GM12878 (cell line): ENCODE data around the gene TMC8. TPM values are rescaled to one million over a fixed set of nuclear protein-coding genes. Genes with fewer than 3 reads are reported as not detected.
A peak's percentile ranks its signal among the peaks of the same experiment; 100 is the strongest.
"Not testable (repeated sequence)": the region's sequence is repeated elsewhere in the genome, so short reads cannot be mapped to it uniquely, and the experiment has no call there.

Experiments
- ATAC-seq: fragments of 200-7000 bp; cut with Tn5 transposase; 3 replicates; pipeline ENCODE4 v1.9.1; 2020; ENCODE audit warnings: mild to moderate bottlenecking, moderate library complexity
- BruUV-seq: library from RNA; stranded (reverse); fragments of 400-500 nt; replicated peaks from 2 replicates; lab custom pipeline; 2021; lab: Mats Ljungman, UMichigan
- CTCF ChIA-PET: fragments of 300-600 bp; sonication (Branson Sonifier 250); formaldehyde crosslinking; extraction: SDS; loops from one replicate; lab custom pipeline; 2021; ENCODE audit warnings: inconsistent platforms; lab: Yijun Ruan, JAX
- POLR2A ChIA-PET: fragments of 350-600 bp; formaldehyde crosslinking; extraction: SDS; loops from one replicate; lab custom pipeline; 2021; ENCODE audit warnings: inconsistent platforms; lab: Charles Lee
- RAD21 ChIA-PET: fragments of 300-600 bp; sonication (Branson Sonifier 250); formaldehyde crosslinking; loops from one replicate; lab custom pipeline; 2023; ENCODE audit warnings: antibody characterized with exemption; ENCODE audit not compliant: unreplicated experiment; lab: Charles Lee
- SMC1A ChIA-PET: fragments of 300-600 bp; sonication (Branson Sonifier 250); formaldehyde crosslinking; loops from one replicate; lab custom pipeline; 2023; ENCODE audit not compliant: unreplicated experiment, uncharacterized antibody; lab: Charles Lee
- DNase-seq: peaks from one replicate; pipeline ENCODE4 v3.0.0-alpha.2; 2011; ENCODE audit warnings: low read depth, low spot score
- FAIRE-seq: peaks from 3 replicates; lab custom pipeline; 2011; peaks lifted over from hg19 to GRCh38; lab: Jason Lieb, UNC
- H2AFZ ChIP-seq: 2 replicates; pipeline ENCODE4 v1.6.0; 2011; ENCODE audit warnings: low read depth, low read length, control low read depth; ENCODE audit not compliant: control insufficient read depth
- H3K27ac ChIP-seq: 2 replicates; pipeline ENCODE4 v1.5.1; 2011; ENCODE audit warnings: control low read depth; ENCODE audit not compliant: control insufficient read depth, insufficient read depth
- H3K27me3 ChIP-seq, 2 experiments: replicated peaks in 1 of 2; 2 replicates each; pipeline versions ENCODE4 v1.6.0 to v1.6.1; 2011; ENCODE audit warnings: low read length in 1 of 2; ENCODE audit not compliant: control insufficient read depth in 2 of 2, insufficient read depth in 2 of 2
- H3K36me3 ChIP-seq, 2 experiments: 2 replicates each; pipeline ENCODE4 v1.5.1; 2011; ENCODE audit warnings: low read length in 1 of 2; ENCODE audit not compliant: control insufficient read depth in 2 of 2, insufficient read depth in 2 of 2
- H3K4me1 ChIP-seq: 2 replicates; pipeline ENCODE4 v1.6.1; 2011; ENCODE audit warnings: mild to moderate bottlenecking, low read length, moderate library complexity, mixed read lengths; ENCODE audit not compliant: control insufficient read depth, insufficient read depth
- H3K4me2 ChIP-seq: 2 replicates; pipeline ENCODE4 v1.6.0; 2011; ENCODE audit warnings: control low read depth; ENCODE audit not compliant: control insufficient read depth, insufficient read depth
- H3K4me3 ChIP-seq: fragments of 200-600 bp; sonication (generic); 2 replicates; pipeline ENCODE4 v1.5.1; 2016
- H3K79me2 ChIP-seq: 2 replicates; pipeline ENCODE4 v1.6.0; 2011; ENCODE audit warnings: low read length; ENCODE audit not compliant: control insufficient read depth, insufficient read depth
- H3K9ac ChIP-seq: 2 replicates; pipeline ENCODE4 v1.8.0; 2011; ENCODE audit warnings: low read length, control low read depth, mixed read lengths; ENCODE audit not compliant: control insufficient read depth, insufficient read depth
- H3K9me3 ChIP-seq: replicated peaks from 3 replicates; pipeline ENCODE4 v1.5.1; 2011; ENCODE audit warnings: mild to moderate bottlenecking, low read length; ENCODE audit not compliant: control insufficient read depth, insufficient read depth
- H4K20me1 ChIP-seq: 2 replicates; pipeline ENCODE4 v1.6.0; 2011; ENCODE audit not compliant: control insufficient read depth, insufficient read depth
- EGR1 ChIP-seq, 2 experiments: IDR thresholded peaks; 1 replicate in 1 of 2; 2 replicates in 1 of 2; pipeline ENCODE4 v1.6.1; 2011 to 2012; ENCODE audit warnings: low read depth in 2 of 2, low read length in 2 of 2, borderline replicate concordance in 1 of 2, mild to moderate bottlenecking in 1 of 2, moderate library complexity in 1 of 2
- FOS ChIP-seq: IDR thresholded peaks from 3 replicates; pipeline ENCODE4 v1.6.1; 2011; ENCODE audit warnings: borderline replicate concordance; ENCODE audit not compliant: insufficient read length; ENCODE audit errors: extremely low read depth
- KDM1A ChIP-seq: fragments of 200-600 bp; sonication (generic); IDR thresholded peaks from 2 replicates; pipeline ENCODE4 v1.6.1; 2016; ENCODE audit warnings: borderline replicate concordance
- WGBS: methylation state at CpG from one replicate; pipeline ENCODE4 v1.1.6; 2016; ENCODE audit warnings: low lambda C conversion rate; ENCODE audit not compliant: insufficient replicate concordance, insufficient coverage; ENCODE audit errors: missing lambda C conversion rate; 5-methylcytosine and 5-hydroxymethylcytosine counted together
- in situ Hi-C: fragments of 300-500 bp; cut with MboI; formaldehyde crosslinking; loops from 9 replicates; pipeline ENCODE4 v1.14.3; 2018; ENCODE audit warnings: mixed read lengths
- intact Hi-C: fragments of 100-400 bp; cut with micrococcal nuclease; formaldehyde crosslinking; loops from one replicate; pipeline ENCODE4 v1.14.2; 2022; ENCODE audit not compliant: unreplicated experiment
- polyA plus RNA-seq, 11 experiments: library from polyadenylated mRNA; depleted of rRNA in 4 of 11; unstranded in 6 of 11; stranded (reverse) in 5 of 11; fragments of >200 nt; fragmentation: Nextera tagmentation in 4 of 11; fragmentation: Illumina TruSeq in 1 of 11; extraction: Ambion mirVana in 4 of 11; extraction: Trizol in 1 of 11; gene quantifications; 1 replicate in 1 of 11; 2 replicates in 10 of 11; pipeline versions ENCODE4 v1.2.1 to v1.2.3, GENCODE V29; 2011 to 2016; ENCODE audit warnings: inconsistent platforms in 2 of 11, missing spikeins in 2 of 11, low read depth in 1 of 11
- total RNA-seq, 4 experiments: library from RNA; depleted of rRNA in 3 of 4; stranded (reverse); fragments of >200 nt in 3 of 4; fragmentation: Illumina TruSeq in 1 of 4; extraction: Trizol in 1 of 4; gene quantifications; 2 replicates each; pipeline versions ENCODE4 v1.2.1 to v1.2.3, GENCODE V29; 2013 to 2021
- TF ChIP-seq, protein P1 (sequence below): fragments of 450-650 bp; IDR thresholded peaks from 2 replicates; pipeline ENCODE4 v1.6.1; 2017; ENCODE audit warnings: mild to moderate bottlenecking, moderate library complexity

The TMC8 gene
- total and polyA plus RNA-seq, 10 of the 15 experiments (the other 5 are each of a cell fraction or from before 2014, with no cell fraction given), result 2.7 to 128 (median 40.0) TPM

DNA sequence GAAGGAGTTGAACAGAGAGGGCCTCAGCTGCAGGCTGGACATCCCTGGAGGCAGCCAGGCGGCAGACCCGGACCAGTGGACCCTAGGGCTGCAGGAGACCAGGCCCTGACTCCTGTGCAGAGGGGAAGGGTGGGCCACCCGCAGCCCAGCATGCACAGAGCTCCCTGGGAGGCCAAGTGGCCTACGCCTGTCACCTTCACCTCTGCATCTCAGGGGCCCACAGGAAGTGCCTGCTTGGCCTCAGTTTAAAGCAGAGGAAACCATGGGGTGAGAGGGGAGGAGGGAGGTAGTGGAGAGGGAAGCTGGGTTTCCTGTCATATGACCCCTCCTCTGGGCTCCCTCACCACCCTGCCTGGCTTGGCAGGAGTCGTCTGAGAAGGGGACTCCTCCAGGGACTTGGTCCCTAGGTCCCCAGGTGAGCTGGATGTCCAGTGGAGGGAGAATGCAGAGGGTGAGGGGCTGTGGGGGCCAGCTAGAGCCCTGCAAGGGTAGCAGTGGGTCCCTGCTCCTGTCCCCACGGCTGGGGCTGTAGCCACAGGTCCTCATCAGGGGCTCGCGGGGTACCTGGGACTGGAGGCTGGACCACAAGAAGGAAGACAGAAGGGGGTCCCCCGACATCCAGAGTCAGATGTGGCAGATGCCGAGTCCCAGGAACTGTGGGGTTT lies at the start of gene TMC8 (continued):
- TF ChIP-seq, protein P1, sequence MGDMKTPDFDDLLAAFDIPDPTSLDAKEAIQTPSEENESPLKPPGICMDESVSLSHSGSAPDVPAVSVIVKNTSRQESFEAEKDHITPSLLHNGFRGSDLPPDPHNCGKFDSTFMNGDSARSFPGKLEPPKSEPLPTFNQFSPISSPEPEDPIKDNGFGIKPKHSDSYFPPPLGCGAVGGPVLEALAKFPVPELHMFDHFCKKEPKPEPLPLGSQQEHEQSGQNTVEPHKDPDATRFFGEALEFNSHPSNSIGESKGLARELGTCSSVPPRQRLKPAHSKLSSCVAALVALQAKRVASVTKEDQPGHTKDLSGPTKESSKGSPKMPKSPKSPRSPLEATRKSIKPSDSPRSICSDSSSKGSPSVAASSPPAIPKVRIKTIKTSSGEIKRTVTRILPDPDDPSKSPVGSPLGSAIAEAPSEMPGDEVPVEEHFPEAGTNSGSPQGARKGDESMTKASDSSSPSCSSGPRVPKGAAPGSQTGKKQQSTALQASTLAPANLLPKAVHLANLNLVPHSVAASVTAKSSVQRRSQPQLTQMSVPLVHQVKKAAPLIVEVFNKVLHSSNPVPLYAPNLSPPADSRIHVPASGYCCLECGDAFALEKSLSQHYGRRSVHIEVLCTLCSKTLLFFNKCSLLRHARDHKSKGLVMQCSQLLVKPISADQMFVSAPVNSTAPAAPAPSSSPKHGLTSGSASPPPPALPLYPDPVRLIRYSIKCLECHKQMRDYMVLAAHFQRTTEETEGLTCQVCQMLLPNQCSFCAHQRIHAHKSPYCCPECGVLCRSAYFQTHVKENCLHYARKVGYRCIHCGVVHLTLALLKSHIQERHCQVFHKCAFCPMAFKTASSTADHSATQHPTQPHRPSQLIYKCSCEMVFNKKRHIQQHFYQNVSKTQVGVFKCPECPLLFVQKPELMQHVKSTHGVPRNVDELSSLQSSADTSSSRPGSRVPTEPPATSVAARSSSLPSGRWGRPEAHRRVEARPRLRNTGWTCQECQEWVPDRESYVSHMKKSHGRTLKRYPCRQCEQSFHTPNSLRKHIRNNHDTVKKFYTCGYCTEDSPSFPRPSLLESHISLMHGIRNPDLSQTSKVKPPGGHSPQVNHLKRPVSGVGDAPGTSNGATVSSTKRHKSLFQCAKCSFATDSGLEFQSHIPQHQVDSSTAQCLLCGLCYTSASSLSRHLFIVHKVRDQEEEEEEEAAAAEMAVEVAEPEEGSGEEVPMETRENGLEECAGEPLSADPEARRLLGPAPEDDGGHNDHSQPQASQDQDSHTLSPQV, result 0 out of 2 replicates have a peak, but pooled peaks have one; percentile 53
- no peak for TF ChIP-seq FOS

DNA sequence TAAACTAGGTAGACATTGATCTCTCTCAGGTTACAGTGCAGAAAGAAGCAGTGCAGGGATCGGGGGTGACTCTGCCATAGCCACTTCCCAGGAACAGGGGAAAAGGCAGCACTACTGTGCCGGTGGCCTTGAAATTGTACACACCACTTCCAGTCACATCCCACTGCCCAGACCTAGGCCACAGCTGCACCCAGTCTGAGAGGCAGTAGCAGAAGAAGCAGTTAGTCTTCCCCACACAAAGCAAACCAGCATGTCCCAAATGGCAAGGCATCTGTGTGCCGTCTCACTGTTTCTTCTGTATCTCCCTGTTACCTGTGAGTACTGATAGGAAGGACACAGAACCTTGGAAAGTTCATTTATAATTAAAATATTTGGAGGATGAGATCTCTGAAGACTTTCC lies 49.0 kb upstream of the TMC8 start:
- peaks cover 1 to 5% of the 10 kb centered on the region in 2 experiments for H3K36me3 ChIP-seq
- no peak for ATAC-seq
- 80% methylated on average over 3 of the region's 3 CpGs for WGBS
- ChIA-PET RAD21 (interaction anchor here (5.0 kb wide), 1 partner anchor 62 kb away, joined by 79 read pairs; no protein-coding TSS in a partner anchor), SMC1A (no interaction called here), CTCF (interaction anchor here (0.6 kb wide), 1 partner anchor 63 kb away, joined by 3 read pairs; no protein-coding TSS in a partner anchor), POLR2A (no interaction called here)
- in situ Hi-C loops, result no loop called here
- FAIRE-seq, result no peak
- H3K9me3 ChIP-seq, result no peaks in the 10 kb centered on the region
- TF ChIP-seq KDM1A (no peak), EGR1 (IDR thresholded peaks at IDR 0.05; ENCODE audit: borderline replicate concordance in 1 of 2, low read depth in 2 of 2, low read length in 2 of 2) (no peak)
- H3K4me1 ChIP-seq, result no peaks in the 10 kb centered on the region
- no peaks in the 10 kb centered on the region for H3K79me2 ChIP-seq
- no peak overlapping the region for H3K27ac ChIP-seq
- no peak overlapping the region for H2AFZ ChIP-seq
- H3K4me2 ChIP-seq, result no peak overlapping the region
- no peak overlapping the region for H3K4me3 ChIP-seq
- no TSS peak for BruUV-seq
- intact Hi-C loops, result loop anchor here (10.0 kb wide), 1 partner anchor 343 kb away; no protein-coding TSS in a partner anchor
- DNase-seq, result no peak
- no peak overlapping the region for H3K9ac ChIP-seq
- H3K27me3 ChIP-seq, result no peaks in the 10 kb centered on the region
- no peaks in the 10 kb centered on the region for H4K20me1 ChIP-seq

- WGBS, result 73% methylated on average over 5 of the region's 5 CpGs
- H3K36me3 ChIP-seq, H2AFZ ChIP-seq, H3K27me3 ChIP-seq, H3K79me2 ChIP-seq, DNase-seq, FAIRE-seq, H3K4me1 ChIP-seq, ATAC-seq, H3K9ac ChIP-seq, H3K4me2 ChIP-seq, H3K9me3 ChIP-seq, POLR2A ChIA-PET, BruUV-seq, in situ Hi-C loops, H3K27ac ChIP-seq, H3K4me3 ChIP-seq, H4K20me1 ChIP-seq: not testable (repeated sequence)
- ChIA-PET CTCF (interaction anchor here (1.1 to 5.2 kb wide), 5 partner anchors 8 to 168 kb away, joined by 3 to 100 read pairs (median 49); no protein-coding TSS in a partner anchor), SMC1A (interaction anchor here (1.3 to 9.6 kb wide), 4 partner anchors 11 to 168 kb away, joined by 3 to 94 read pairs (median 27); no protein-coding TSS in a partner anchor), RAD21 (interaction anchor here (5.0 to 5.1 kb wide), 2 partner anchors 63 to 169 kb away, joined by 76 to 79 read pairs; no protein-coding TSS in a partner anchor)
- intact Hi-C loops, result loop anchor here (10.0 kb wide), 1 partner anchor 342 kb away; no protein-coding TSS in a partner anchor
Observed at GRCh38 chr17:78082355-78082872, 48.2 kb upstream of the TMC8 start.
